Panc1 (cell line): ENCODE data around the gene CD84.

Source experiments
- CTCF ChIP-seq: fragments of 450-650 bp; IDR thresholded peaks from 2 replicates; pipeline ENCODE4 v1.5.1; 2017; ENCODE audit warnings: mild to moderate bottlenecking
- POLR2AphosphoS5 ChIP-seq: IDR thresholded peaks from 2 replicates; pipeline ENCODE4 v1.6.1; 2012; ENCODE audit warnings: mild to moderate bottlenecking, low read depth, low read length, moderate library complexity
- REST ChIP-seq, 2 experiments: IDR thresholded peaks; 2 replicates each; pipeline ENCODE4 v1.6.1; 2011 to 2012; ENCODE audit warnings: low read depth in 2 of 2, control low read depth in 1 of 2, low read length in 1 of 2, mild to moderate bottlenecking in 1 of 2, moderate library complexity in 1 of 2; ENCODE audit not compliant: insufficient read depth in 1 of 2
- SIN3A ChIP-seq: IDR thresholded peaks from 2 replicates; pipeline ENCODE4 v1.6.1; 2012; ENCODE audit warnings: low read depth, mild to moderate bottlenecking, low read length, moderate library complexity, borderline replicate concordance; ENCODE audit not compliant: insufficient read depth

- no peak for TF ChIP-seq POLR2AphosphoS5
- no peak for TF ChIP-seq CTCF
- TF ChIP-seq SIN3A = no peak
- no peak for TF ChIP-seq REST (IDR thresholded peaks at IDR 0.05; ENCODE audit: insufficient read depth in 1 of 2, low read depth in 2 of 2, low read length in 1 of 2)
Observed at GRCh38 chr1:160610569-160611242, 31.4 kb upstream of the CD84 start.
